GM19240 (cell line): ENCODE results near the gene PTPRK.

Experiments
- DNase-seq: peaks from one replicate; pipeline ENCODE4 v3.0.0; 2011; ENCODE audit warnings: low spot score; ENCODE audit not compliant: insufficient read length

The PTPRK gene

GRCh38 chr6:128516514-128516898 lies 3.9 kb downstream of the PTPRK start:
- no peak for DNase-seq

DNA sequence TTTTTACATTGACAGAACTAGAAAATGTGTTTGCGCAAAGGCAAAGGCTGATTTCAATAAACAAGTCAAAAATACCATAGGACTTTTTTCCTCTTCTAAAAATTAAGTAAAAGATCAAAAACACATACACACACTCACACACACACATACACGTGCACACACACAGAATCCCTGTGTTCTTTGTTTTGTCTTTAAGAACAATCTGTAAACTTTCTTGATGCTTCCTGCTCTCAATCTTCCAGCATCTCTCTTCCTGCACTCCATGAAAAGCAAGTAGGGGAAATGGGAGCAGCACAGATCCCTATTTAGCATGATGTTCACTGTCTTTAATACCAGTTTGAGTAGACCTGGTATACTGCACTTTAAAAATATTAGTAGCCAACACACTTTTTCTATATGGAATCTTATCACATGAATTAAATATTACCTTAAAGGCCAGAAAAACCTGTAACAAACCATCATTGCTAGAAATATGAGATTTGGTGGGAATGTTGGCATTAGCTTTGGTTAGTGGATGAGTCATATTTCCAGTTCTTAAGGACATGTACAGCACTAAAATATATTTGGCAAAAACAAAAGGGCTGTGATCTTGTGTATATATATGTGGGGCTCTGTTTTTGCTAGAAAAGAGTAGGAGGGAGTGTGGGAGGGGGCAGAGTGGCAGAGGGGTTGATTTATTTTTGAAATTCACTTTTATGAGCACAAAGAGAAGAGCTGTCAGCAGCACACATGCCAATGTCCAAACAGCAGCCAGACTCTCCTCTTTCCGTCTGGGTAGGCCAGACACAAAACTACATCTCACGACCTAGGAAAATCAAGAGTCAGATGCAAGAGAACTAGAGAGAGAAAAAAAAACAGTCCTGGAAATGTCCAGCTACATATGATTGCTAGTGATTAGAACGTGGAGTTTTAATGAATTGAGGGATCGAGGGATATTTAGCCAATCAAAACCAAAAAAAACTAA lies 4.6 kb downstream of the PTPRK start:
- no peak for DNase-seq

DNA sequence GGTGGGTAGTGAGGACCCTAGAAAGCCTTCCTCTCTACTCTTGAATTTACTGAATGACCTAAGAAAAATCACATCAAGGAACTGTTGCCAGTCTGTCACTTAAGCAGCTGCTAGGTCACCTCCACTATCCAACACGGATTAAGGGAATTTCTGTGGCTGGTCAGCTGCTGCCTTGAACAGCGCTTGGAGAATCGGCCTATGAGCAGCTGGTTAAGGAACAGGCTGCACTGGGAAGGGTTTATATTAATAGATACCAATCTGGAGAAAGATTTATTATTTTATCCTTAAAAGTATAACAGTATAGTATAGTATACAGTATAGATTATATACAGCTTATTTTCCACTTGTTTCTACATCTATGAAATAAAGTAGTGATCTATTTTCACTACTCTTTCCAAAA lies 6.5 kb downstream of the PTPRK start:
- no peak for DNase-seq

- DNase-seq: no peak
Measured at GRCh38 chr6:128512296-128512695, 8.1 kb downstream of the PTPRK start.

DNA sequence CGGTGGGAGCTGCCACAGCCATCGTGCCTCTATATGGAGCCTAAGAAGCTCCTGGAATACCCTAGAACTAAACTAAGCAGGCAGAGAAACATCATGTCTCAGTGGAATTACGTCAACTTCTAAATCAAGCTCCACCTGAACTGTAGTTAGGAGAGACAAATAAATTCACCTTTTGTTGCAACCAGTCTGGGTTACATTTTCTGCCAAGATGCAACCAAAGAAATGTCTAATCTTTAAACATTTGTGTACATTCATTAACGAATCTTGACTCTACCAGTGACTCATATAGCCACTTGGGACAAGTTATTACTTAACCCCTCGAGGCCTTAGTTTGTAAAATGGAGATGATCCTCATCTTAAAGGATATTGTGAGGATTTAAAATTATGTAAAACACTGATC lies 8.9 kb downstream of the PTPRK start:
- no peak for DNase-seq

DNA sequence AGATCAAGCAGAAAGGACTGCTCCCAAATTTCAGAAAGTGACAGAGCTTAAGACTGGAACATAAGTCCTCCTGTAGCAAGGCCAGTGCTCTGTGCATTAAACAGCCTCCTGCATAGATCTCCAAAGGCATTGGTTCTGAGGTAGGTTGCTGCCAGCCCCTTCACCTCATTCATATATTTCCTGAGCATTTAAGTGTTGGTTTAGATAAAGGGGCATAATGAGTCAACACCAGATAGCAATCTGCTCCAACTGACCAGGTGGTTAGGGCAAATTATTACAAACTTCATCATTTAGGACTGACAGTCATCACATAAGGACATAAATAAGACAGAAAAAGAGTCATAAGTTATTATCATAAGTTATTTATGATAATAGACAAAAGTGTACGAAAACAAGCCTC lies 10.7 kb downstream of the PTPRK start:
- DNase-seq: no peak

- DNase-seq: no peak
Measured at GRCh38 chr6:128508588-128509296, 11.7 kb downstream of the PTPRK start.

GRCh38 chr6:128507337-128508310 lies 12.8 kb downstream of the PTPRK start:
- DNase-seq: no peak

DNA sequence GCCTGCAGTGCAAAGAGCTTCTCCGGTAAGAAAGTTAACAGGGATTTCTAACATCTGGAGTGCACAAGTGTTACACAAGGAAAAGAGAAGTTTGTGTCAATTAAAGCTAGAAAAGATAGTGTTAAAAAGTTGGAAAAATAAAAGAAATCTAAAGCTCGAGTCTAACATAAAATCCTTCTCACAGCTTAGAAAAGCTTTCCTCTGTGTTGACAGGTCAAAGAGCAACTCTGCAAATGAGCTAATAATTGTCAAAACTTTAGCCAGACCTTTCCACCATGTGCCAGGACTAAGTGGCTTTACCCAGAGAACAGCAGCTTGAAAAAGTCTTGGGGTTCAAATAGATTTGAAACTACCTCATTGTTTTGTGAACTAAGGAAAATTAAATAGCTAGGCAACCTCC lies 14.8 kb downstream of the PTPRK start:
- DNase-seq: no peak

GRCh38 chr6:128504003-128504654 lies 16.3 kb downstream of the PTPRK start:
- DNase-seq: no peak

GRCh38 chr6:128500749-128501600 lies 19.4 kb downstream of the PTPRK start:
- DNase-seq: no peak

- no peak for DNase-seq
Measured at GRCh38 chr6:128500014-128500413, 20.4 kb downstream of the PTPRK start.

- no peak for DNase-seq
Measured at GRCh38 chr6:128499079-128499731, 21.2 kb downstream of the PTPRK start.

DNA sequence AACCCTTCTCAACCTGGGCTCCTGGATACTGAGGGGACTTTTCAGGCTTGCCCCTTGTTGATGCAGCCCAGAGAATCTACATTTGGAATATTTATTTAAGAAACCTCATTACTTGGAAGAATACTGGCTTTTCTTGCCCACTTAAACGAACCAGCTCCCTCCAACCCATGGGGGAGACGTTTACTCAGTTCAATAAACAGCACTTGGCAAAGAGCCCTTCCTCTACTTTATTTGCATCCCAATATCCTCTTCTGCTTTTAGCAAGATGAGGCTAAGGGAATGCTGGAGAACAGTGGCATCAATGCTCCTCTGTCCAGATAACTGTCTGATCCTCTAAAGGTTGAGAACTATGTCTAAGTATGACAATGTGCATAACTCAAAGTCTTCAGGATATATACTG lies 22.2 kb downstream of the PTPRK start:
- DNase-seq: no peak

DNA sequence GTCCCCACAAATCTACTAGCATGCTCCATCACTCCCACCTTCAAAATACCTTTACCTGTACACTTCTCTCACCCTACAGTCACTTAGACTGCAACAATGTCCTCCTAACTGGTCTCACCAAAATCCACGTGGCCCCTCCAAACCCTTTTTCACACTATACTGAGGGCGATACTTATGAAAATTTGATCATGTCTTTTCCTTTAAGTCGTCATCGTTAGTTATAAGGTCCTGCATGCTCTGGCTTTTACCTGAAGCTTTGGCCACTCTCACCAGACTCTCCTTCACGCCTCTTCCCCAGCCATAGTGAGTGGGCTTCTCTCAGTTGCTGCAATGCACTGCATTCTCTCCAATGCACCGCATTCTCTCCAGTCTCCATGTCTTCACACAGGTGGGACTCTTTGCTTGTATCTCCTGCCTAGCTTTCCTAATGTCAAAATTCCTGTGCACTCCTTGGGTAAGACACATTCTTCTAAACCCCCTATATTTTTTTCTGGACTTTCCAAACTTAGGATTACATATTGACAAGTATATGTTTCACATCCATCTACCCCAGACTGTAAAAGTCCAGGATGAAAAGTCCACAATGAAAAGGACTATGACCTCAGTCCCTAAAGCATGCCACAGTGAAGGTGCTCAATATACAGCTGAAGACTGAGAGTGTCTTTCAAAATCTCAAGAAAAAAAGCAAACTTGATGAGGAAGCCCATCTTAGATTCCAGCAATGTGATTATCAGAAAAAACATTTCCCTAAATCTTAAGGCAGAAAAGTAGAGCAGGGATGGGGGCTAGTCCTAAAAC lies 24.7 kb downstream of the PTPRK start:
- no peak for DNase-seq

DNA sequence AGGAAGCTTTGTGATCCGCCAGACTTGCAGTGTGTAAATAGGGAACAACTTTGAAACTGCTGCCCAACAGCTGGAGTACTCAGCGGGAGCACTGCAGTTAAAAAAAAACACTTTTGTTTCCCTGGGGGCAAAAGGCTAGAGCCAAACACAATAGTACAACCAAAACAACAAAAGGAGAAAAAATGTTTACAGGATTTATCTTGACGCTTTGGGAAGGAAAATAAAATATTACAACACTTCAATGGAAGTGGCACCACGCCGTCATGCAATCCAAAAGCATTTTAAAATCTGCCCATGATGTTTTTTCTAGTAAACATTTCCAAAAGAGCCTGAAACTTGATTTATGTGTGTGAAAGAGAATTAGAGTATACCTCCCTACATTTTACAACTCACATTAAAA lies 26.0 kb downstream of the PTPRK start:
- DNase-seq: no peak

DNA sequence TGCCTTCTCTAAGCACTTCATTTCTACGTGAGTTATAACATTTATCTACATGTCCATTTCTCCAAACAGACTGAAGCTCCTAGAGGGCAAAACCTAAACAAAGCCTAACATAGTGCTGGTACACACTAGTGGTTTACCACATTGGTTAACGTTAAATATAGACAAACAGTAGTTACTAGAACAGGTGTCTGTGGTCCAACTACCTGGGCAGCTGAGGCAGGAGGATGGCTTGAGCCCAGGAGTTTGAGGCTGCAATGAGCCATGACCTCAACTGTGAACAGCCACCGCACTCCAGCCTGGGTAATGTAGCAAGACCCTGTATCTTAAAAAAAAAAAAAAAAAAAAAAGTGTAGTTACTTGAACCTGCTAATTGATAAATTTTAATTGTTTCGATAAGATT lies 26.5 kb downstream of the PTPRK start:
- no peak for DNase-seq

GRCh38 chr6:128492386-128492785 lies 28.0 kb downstream of the PTPRK start:
- DNase-seq: no peak
